Astrocyte (in vitro differentiated cells and primary cell): ENCODE measurements around the gene CACNA1E. TPM values are rescaled to one million over a fixed set of nuclear protein-coding genes. Genes with fewer than 3 reads are reported as not detected.

Source experiments
- DNase-seq: peaks from one replicate; pipeline ENCODE4 v3.0.0-alpha.2; 2010; ENCODE audit warnings: low read depth
- FAIRE-seq: peaks from 2 replicates; lab custom pipeline; 2011; peaks lifted over from hg19 to GRCh38; lab: Jason Lieb, UNC
- H2AFZ ChIP-seq: 2 replicates; pipeline ENCODE4 v1.6.0; 2012; ENCODE audit warnings: low read depth, low read length, inconsistent platforms
- H3K27ac ChIP-seq: 2 replicates; pipeline ENCODE4 v1.5.1; 2011; ENCODE audit warnings: low read depth, low read length, inconsistent platforms
- H3K27me3 ChIP-seq: 2 replicates; pipeline ENCODE4 v1.6.0; 2011; ENCODE audit warnings: low read length, inconsistent platforms; ENCODE audit not compliant: insufficient read depth
- H3K36me3 ChIP-seq: 2 replicates; pipeline ENCODE4 v1.5.1; 2011; ENCODE audit warnings: low read length, inconsistent platforms; ENCODE audit not compliant: insufficient read depth
- H3K4me1 ChIP-seq: 2 replicates; pipeline ENCODE4 v1.5.1; 2011; ENCODE audit warnings: low read length, inconsistent platforms; ENCODE audit not compliant: insufficient read depth
- H3K4me2 ChIP-seq: 2 replicates; pipeline ENCODE4 v1.6.0; 2012; ENCODE audit warnings: low read length, inconsistent platforms
- H3K4me3 ChIP-seq: 2 replicates; pipeline ENCODE4 v1.5.1; 2011; ENCODE audit warnings: low read depth, mild to moderate bottlenecking, low read length, inconsistent platforms; ENCODE audit not compliant: insufficient read depth
- H3K79me2 ChIP-seq: 2 replicates; pipeline ENCODE4 v1.6.0; 2012; ENCODE audit warnings: mild to moderate bottlenecking, low read length, inconsistent platforms; ENCODE audit not compliant: insufficient read depth
- H3K9ac ChIP-seq: 2 replicates; pipeline ENCODE4 v1.6.0; 2012; ENCODE audit warnings: mild to moderate bottlenecking, low read length, inconsistent platforms
- H3K9me3 ChIP-seq: 2 replicates; pipeline ENCODE4 v1.5.1; 2012; ENCODE audit warnings: low read depth, mild to moderate bottlenecking, low read length, inconsistent platforms; ENCODE audit not compliant: insufficient read depth
- H4K20me1 ChIP-seq: 2 replicates; pipeline ENCODE4 v1.6.0; 2012; ENCODE audit warnings: low read length, inconsistent platforms; ENCODE audit not compliant: insufficient read depth
- H3K27ac Mint-ChIP-seq: one replicate; pipeline ENCODE4 v1.8.0; 2021; ENCODE audit warnings: mild to moderate bottlenecking, mixed read lengths; ENCODE audit not compliant: unreplicated experiment
- H3K27me3 Mint-ChIP-seq: one replicate; pipeline ENCODE4 v1.8.0; 2021; ENCODE audit warnings: low read depth, mixed read lengths; ENCODE audit not compliant: unreplicated experiment
- H3K36me3 Mint-ChIP-seq: one replicate; pipeline ENCODE4 v1.8.0; 2021; ENCODE audit warnings: low read depth, mixed read lengths; ENCODE audit not compliant: unreplicated experiment
- H3K4me1 Mint-ChIP-seq: one replicate; pipeline ENCODE4 v1.8.0; 2021; ENCODE audit warnings: low read depth, mixed read lengths; ENCODE audit not compliant: unreplicated experiment
- H3K4me3 Mint-ChIP-seq: one replicate; pipeline ENCODE4 v1.8.0; 2021; ENCODE audit warnings: mild to moderate bottlenecking, moderate library complexity, mixed read lengths; ENCODE audit not compliant: unreplicated experiment
- H3K9me3 Mint-ChIP-seq: one replicate; pipeline ENCODE4 v1.8.0; 2021; ENCODE audit warnings: mild to moderate bottlenecking, mixed read lengths; ENCODE audit not compliant: unreplicated experiment
- CTCF ChIP-seq: IDR thresholded peaks from 2 replicates; pipeline ENCODE4 v1.5.1; 2011; ENCODE audit warnings: low read depth, mild to moderate bottlenecking, inconsistent platforms, low read length, moderate library complexity; ENCODE audit not compliant: insufficient read depth
- EZH2 ChIP-seq: IDR thresholded peaks from 2 replicates; pipeline ENCODE4 v1.6.1; 2012; ENCODE audit warnings: mild to moderate bottlenecking, low read length, inconsistent platforms; ENCODE audit not compliant: insufficient read depth
- total RNA-seq: library from RNA; stranded (reverse); gene quantifications from 2 replicates; pipeline ENCODE4 v1.2.1, GENCODE V29; 2021

Gene CACNA1E
- total RNA-seq, 1 donor from 2014 or later, result 0.07 TPM

GRCh38 chr1:181517181-181517875 lies 34.0 kb downstream of the CACNA1E start:
- Mint-ChIP-seq H3K36me3 (no peaks in the 10 kb centered on the region), H3K4me1 (peaks cover 6% of the 10 kb centered on the region), H3K9me3 (peaks cover 5% of the 10 kb centered on the region), H3K4me3 (no peak overlapping the region), H3K27ac (no peak overlapping the region), H3K27me3 (peaks cover 30% of the 10 kb centered on the region)
- H3K27me3 ChIP-seq, result no peaks in the 10 kb centered on the region
- DNase-seq (no peak), FAIRE-seq (no peak)
- H3K4me2 ChIP-seq, result no peak overlapping the region
- no peaks in the 10 kb centered on the region for H4K20me1 ChIP-seq
- H3K27ac ChIP-seq, result no peak overlapping the region
- TF ChIP-seq CTCF (no peak), EZH2 (no peak)
- no peak overlapping the region for H3K9ac ChIP-seq
- H3K4me3 ChIP-seq, result no peak overlapping the region
- no peaks in the 10 kb centered on the region for H3K79me2 ChIP-seq
- no peaks in the 10 kb centered on the region for H3K9me3 ChIP-seq
- no peaks in the 10 kb centered on the region for H3K36me3 ChIP-seq
- H2AFZ ChIP-seq, result no peak overlapping the region
- H3K4me1 ChIP-seq, result no peaks in the 10 kb centered on the region

- no peaks in the 10 kb centered on the region for H3K36me3 Mint-ChIP-seq
- H3K79me2 ChIP-seq, result no peaks in the 10 kb centered on the region
- no peak overlapping the region for H3K4me2 ChIP-seq
- H3K4me3 Mint-ChIP-seq, result no peak overlapping the region
- H3K27me3 ChIP-seq, result no peaks in the 10 kb centered on the region
- H3K27ac Mint-ChIP-seq, result no peak overlapping the region
- H3K4me1 Mint-ChIP-seq, result peaks cover 9% of the 10 kb centered on the region
- H3K27me3 Mint-ChIP-seq, result peaks cover 30% of the 10 kb centered on the region
- H3K4me1 ChIP-seq, result no peaks in the 10 kb centered on the region
- FAIRE-seq (no peak), DNase-seq (no peak)
- no peak overlapping the region for H3K4me3 ChIP-seq
- H2AFZ ChIP-seq, result no peak overlapping the region
- H4K20me1 ChIP-seq, result no peaks in the 10 kb centered on the region
- no peaks in the 10 kb centered on the region for H3K9me3 ChIP-seq
- TF ChIP-seq CTCF (no peak), EZH2 (no peak)
- no peak overlapping the region for H3K27ac ChIP-seq
- peaks cover 7% of the 10 kb centered on the region for H3K9me3 Mint-ChIP-seq
- no peaks in the 10 kb centered on the region for H3K36me3 ChIP-seq
- no peak overlapping the region for H3K9ac ChIP-seq
Observed at GRCh38 chr1:181518152-181518551, 34.8 kb downstream of the CACNA1E start.

GRCh38 chr1:181522864-181523263 lies 39.5 kb downstream of the CACNA1E start:
- Mint-ChIP-seq H3K27ac (no peak overlapping the region), H3K9me3 (peaks cover 7% of the 10 kb centered on the region), H3K27me3 (peaks cover 8% of the 10 kb centered on the region), H3K36me3 (no peaks in the 10 kb centered on the region), H3K4me3 (no peak overlapping the region), H3K4me1 (peaks cover 4% of the 10 kb centered on the region)
- Histone ChIP-seq H3K27me3 (no peaks in the 10 kb centered on the region), H4K20me1 (no peaks in the 10 kb centered on the region), H3K9ac (no peak overlapping the region), H3K4me1 (no peaks in the 10 kb centered on the region), H3K9me3 (no peaks in the 10 kb centered on the region), H3K27ac (no peak overlapping the region), H3K4me3 (no peak overlapping the region), H3K4me2 (no peak overlapping the region), H3K36me3 (no peaks in the 10 kb centered on the region), H3K79me2 (no peaks in the 10 kb centered on the region), H2AFZ (no peak overlapping the region)
- TF ChIP-seq CTCF (no peak), EZH2 (no peak)
- no peak for DNase-seq
- FAIRE-seq, result no peak
